Measurements from ENCODE around the gene TSR3. TPM values are rescaled to one million over a fixed set of nuclear protein-coding genes. Genes with fewer than 3 reads are reported as not detected.

The TSR3 gene
- total and polyA plus RNA-seq, 4 donors = 20.3 to 29.9 (median 28.9) TPM

DNA sequence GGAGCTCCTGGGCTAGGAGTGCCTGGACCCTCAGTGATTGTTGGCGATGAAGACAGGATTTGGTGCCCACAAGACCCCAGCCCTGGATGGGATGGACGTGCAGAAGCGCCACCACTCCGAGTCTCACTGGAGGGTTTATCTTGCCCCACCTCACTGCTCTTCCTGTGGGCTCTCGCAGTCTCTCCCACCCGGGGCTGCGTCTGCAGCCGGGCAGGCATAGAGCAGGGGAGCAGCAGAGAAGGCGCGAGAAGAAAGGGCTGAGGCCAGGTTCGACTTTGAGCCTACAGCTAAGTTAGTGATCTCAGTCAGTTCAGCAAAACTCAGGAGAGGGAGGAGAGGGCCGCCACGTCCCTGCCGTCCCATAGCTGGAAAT, 35.7 kb downstream of the TSR3 start:
- Histone ChIP-seq H3K27ac (ENCODE audit: low read depth in 1 of 2, low read length in 2 of 2) (no peak overlapping the region), H3K27me3 (ENCODE audit: control insufficient read depth in 4 of 4, insufficient read depth in 4 of 4, low read length in 3 of 4) (no peaks in the 10 kb centered on the region), H3K4me3 (ENCODE audit: low read depth in 1 of 3, low read length in 3 of 3) (no peak overlapping the region), H3K4me1 (ENCODE audit: control insufficient read depth in 4 of 4, insufficient read depth in 4 of 4, low read length in 3 of 4) (peaks cover 9 to 30% (median 25%) of the 10 kb centered on the region in 4 donors), H3K36me3 (ENCODE audit: control insufficient read depth in 4 of 4, insufficient read depth in 3 of 4, low read depth in 1 of 4, low read length in 3 of 4) (peaks cover 38 to 67% (median 45%) of the 10 kb centered on the region in 4 donors), H3K9me3 (ENCODE audit: control insufficient read depth in 4 of 4, low read length in 3 of 4) (no peaks in the 10 kb centered on the region), H3K9ac (ENCODE audit: low read depth in 1 of 2, low read length in 2 of 2) (no peak overlapping the region)
- TF ChIP-seq NR2F2 (IDR thresholded peaks at IDR 0.05) (no peak), JUND (IDR thresholded peaks at IDR 0.05) (no peak), FOXA1 (IDR thresholded peaks at IDR 0.05) (no peak)
- 89% methylated on average over 14 of the region's 14 CpGs for WGBS
- DNase-seq (ENCODE audit: low spot score) = no peak

DNA sequence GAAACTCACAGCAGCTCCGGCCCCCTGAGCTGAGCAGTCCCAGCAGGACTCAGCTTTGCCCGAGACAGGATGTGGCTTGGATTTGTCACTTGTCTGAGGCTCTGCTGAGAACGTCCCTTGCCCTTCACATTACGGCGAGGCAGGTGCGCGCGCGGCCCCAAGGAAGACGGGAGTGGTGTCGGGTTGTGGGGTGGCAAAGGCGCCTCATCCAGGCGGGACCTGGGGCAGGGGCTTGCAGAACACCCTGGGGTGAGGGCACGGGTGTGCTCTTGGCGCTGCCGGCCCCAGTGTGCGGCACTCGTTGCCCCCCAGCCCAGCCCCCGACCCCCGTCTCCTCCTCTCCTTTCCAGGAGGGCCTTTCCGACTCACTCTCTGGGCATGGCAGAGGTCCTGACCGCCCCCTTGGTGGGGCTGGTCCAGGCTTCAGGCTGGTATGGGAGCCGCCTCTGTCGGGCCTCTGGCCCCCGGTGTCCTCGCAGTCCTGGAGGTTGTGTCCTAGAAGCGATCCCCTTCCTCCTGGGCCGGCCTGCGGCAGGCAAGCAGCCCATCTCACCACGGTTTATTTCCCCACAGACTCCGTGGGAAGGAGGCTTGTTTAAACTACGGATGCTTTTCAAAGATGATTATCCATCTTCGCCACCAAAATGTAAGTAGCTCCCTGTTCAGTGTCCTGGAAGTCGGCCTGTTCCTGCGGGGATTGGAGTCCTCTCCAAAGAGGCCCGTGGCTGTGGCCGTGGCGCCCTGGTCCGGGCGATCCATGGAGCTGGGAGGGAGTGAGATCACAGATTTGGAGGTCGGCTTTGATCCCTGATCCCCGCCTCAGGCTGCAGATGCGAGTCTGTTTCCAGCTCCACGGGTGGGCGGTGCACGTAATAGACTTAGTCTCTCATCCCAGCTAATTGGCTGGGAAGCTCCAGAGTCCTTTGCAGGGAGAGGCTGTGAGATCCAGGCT, 36.3 kb downstream of the TSR3 start:
- Histone ChIP-seq H3K9me3 (ENCODE audit: control insufficient read depth in 4 of 4, low read length in 3 of 4) (no peaks in the 10 kb centered on the region), H3K36me3 (ENCODE audit: control insufficient read depth in 4 of 4, insufficient read depth in 3 of 4, low read depth in 1 of 4, low read length in 3 of 4) (peaks cover 33 to 61% (median 44%) of the 10 kb centered on the region in 4 donors)

More for the DNA sequence above, 36.3 kb downstream of the TSR3 start:
- no peak for TF ChIP-seq FOXA2 (IDR thresholded peaks at IDR 0.05)
- TF ChIP-seq, protein P1, sequence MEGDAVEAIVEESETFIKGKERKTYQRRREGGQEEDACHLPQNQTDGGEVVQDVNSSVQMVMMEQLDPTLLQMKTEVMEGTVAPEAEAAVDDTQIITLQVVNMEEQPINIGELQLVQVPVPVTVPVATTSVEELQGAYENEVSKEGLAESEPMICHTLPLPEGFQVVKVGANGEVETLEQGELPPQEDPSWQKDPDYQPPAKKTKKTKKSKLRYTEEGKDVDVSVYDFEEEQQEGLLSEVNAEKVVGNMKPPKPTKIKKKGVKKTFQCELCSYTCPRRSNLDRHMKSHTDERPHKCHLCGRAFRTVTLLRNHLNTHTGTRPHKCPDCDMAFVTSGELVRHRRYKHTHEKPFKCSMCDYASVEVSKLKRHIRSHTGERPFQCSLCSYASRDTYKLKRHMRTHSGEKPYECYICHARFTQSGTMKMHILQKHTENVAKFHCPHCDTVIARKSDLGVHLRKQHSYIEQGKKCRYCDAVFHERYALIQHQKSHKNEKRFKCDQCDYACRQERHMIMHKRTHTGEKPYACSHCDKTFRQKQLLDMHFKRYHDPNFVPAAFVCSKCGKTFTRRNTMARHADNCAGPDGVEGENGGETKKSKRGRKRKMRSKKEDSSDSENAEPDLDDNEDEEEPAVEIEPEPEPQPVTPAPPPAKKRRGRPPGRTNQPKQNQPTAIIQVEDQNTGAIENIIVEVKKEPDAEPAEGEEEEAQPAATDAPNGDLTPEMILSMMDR (IDR thresholded peaks at IDR 0.05; ENCODE audit: low read depth, low read length, missing input control) = no peak
- TF ChIP-seq, protein P2, sequence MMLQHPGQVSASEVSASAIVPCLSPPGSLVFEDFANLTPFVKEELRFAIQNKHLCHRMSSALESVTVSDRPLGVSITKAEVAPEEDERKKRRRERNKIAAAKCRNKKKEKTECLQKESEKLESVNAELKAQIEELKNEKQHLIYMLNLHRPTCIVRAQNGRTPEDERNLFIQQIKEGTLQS (IDR thresholded peaks at IDR 0.05) = no peak
- TF ChIP-seq, protein P3, sequence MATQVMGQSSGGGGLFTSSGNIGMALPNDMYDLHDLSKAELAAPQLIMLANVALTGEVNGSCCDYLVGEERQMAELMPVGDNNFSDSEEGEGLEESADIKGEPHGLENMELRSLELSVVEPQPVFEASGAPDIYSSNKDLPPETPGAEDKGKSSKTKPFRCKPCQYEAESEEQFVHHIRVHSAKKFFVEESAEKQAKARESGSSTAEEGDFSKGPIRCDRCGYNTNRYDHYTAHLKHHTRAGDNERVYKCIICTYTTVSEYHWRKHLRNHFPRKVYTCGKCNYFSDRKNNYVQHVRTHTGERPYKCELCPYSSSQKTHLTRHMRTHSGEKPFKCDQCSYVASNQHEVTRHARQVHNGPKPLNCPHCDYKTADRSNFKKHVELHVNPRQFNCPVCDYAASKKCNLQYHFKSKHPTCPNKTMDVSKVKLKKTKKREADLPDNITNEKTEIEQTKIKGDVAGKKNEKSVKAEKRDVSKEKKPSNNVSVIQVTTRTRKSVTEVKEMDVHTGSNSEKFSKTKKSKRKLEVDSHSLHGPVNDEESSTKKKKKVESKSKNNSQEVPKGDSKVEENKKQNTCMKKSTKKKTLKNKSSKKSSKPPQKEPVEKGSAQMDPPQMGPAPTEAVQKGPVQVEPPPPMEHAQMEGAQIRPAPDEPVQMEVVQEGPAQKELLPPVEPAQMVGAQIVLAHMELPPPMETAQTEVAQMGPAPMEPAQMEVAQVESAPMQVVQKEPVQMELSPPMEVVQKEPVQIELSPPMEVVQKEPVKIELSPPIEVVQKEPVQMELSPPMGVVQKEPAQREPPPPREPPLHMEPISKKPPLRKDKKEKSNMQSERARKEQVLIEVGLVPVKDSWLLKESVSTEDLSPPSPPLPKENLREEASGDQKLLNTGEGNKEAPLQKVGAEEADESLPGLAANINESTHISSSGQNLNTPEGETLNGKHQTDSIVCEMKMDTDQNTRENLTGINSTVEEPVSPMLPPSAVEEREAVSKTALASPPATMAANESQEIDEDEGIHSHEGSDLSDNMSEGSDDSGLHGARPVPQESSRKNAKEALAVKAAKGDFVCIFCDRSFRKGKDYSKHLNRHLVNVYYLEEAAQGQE (IDR thresholded peaks at IDR 0.05) = no peak
- no peak for TF ChIP-seq GABPA (IDR thresholded peaks at IDR 0.05 in 1 of 2, conservative IDR thresholded peaks at IDR 0.05 in 1 of 2)
- no peak for TF ChIP-seq MAX (IDR thresholded peaks at IDR 0.05)
- TF ChIP-seq SP1 (IDR thresholded peaks at IDR 0.05) = no peak
- TF ChIP-seq HNF4G (IDR thresholded peaks at IDR 0.05) = no peak
- TF ChIP-seq RAD21 (IDR thresholded peaks at IDR 0.05) = no peak
- TF ChIP-seq YY1 (IDR thresholded peaks at IDR 0.05) = no peak
- TF ChIP-seq, protein P4, sequence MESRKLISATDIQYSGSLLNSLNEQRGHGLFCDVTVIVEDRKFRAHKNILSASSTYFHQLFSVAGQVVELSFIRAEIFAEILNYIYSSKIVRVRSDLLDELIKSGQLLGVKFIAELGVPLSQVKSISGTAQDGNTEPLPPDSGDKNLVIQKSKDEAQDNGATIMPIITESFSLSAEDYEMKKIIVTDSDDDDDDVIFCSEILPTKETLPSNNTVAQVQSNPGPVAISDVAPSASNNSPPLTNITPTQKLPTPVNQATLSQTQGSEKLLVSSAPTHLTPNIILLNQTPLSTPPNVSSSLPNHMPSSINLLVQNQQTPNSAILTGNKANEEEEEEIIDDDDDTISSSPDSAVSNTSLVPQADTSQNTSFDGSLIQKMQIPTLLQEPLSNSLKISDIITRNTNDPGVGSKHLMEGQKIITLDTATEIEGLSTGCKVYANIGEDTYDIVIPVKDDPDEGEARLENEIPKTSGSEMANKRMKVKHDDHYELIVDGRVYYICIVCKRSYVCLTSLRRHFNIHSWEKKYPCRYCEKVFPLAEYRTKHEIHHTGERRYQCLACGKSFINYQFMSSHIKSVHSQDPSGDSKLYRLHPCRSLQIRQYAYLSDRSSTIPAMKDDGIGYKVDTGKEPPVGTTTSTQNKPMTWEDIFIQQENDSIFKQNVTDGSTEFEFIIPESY (IDR thresholded peaks at IDR 0.05) = no peak
- TF ChIP-seq JUND (IDR thresholded peaks at IDR 0.05) = no peak
- TF ChIP-seq RXRA (IDR thresholded peaks at IDR 0.05) = no peak
- peaks cover 9 to 37% (median 31%) of the 10 kb centered on the region in 4 donors for H3K4me1 ChIP-seq (ENCODE audit: control insufficient read depth in 4 of 4, insufficient read depth in 4 of 4, low read length in 3 of 4)
- no peak overlapping the region for H3K27ac ChIP-seq (ENCODE audit: low read depth in 1 of 2, low read length in 2 of 2)
- H3K27me3 ChIP-seq (ENCODE audit: control insufficient read depth in 4 of 4, insufficient read depth in 4 of 4, low read length in 3 of 4) = no peaks in the 10 kb centered on the region
- WGBS = 87% methylated on average over 46 of the region's 46 CpGs
- DNase-seq (ENCODE audit: low spot score) = no peak
- H3K9ac ChIP-seq (ENCODE audit: low read depth in 1 of 2, low read length in 2 of 2) = no peak overlapping the region
- H3K4me3 ChIP-seq (ENCODE audit: low read depth in 1 of 3, low read length in 3 of 3) = no peak overlapping the region

Measured in liver (tissue), 9 donors.